IPS-15b (cell line): ENCODE measurements around the gene FCHO2.
"Not testable (repeated sequence)": the region's sequence is repeated elsewhere in the genome, so short reads cannot be mapped to it uniquely, and the experiment has no call there.

Experiments
- H3K27me3 ChIP-seq: one replicate; pipeline ENCODE4 v1.6.1; 2013; ENCODE audit warnings: low read length; ENCODE audit not compliant: control insufficient read depth, insufficient read depth
- H3K36me3 ChIP-seq: one replicate; pipeline ENCODE4 v1.6.1; 2013; ENCODE audit warnings: low read length; ENCODE audit not compliant: control insufficient read depth, insufficient read depth
- H3K4me1 ChIP-seq: one replicate; pipeline ENCODE4 v1.6.1; 2013; ENCODE audit warnings: mild to moderate bottlenecking, low read length; ENCODE audit not compliant: control insufficient read depth, insufficient read depth
- H3K4me3 ChIP-seq: one replicate; pipeline ENCODE4 v1.5.1; 2013; ENCODE audit warnings: low read depth, low read length
- H3K9ac ChIP-seq: one replicate; pipeline ENCODE4 v1.6.1; 2013; ENCODE audit warnings: low read depth, mild to moderate bottlenecking, low read length
- H3K9me3 ChIP-seq: one replicate; pipeline ENCODE4 v1.6.1; 2013; ENCODE audit warnings: mild to moderate bottlenecking, low read length; ENCODE audit not compliant: control insufficient read depth, insufficient read depth

The FCHO2 gene

GRCh38 chr5:72957337-72957736, 1.5 kb downstream of the FCHO2 start:
- Histone ChIP-seq H3K27me3 (no peaks in the 10 kb centered on the region), H3K4me3 (peak overlapping the region; percentile 85), H3K36me3 (no peaks in the 10 kb centered on the region), H3K4me1 (peaks cover 18% of the 10 kb centered on the region), H3K9me3 (no peaks in the 10 kb centered on the region), H3K9ac (no peak overlapping the region)

DNA sequence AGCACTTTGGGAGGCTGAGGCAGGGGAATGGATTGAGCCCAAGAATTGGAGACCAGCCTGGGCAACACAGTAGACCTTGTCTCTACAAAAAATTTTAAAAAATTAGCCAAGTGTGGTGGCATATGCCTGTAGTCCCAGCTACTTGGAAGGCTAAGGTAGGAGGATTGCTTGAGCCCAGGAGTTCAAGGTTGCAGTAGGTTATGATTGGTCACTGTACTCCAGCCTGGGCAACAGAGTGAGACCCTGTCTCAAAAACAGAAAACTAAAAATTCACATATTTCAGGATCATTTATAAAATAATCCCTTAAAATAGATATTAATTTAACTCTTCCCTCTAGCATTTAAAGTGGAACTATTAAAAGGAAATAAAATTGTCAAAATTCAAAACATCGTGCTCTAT, 3.4 kb downstream of the FCHO2 start:
- Histone ChIP-seq H3K36me3 (no peaks in the 10 kb centered on the region), H3K9ac (no peak overlapping the region), H3K4me3 (no peak overlapping the region), H3K27me3 (no peaks in the 10 kb centered on the region), H3K4me1 (peaks cover 13% of the 10 kb centered on the region), H3K9me3 (no peaks in the 10 kb centered on the region)

DNA sequence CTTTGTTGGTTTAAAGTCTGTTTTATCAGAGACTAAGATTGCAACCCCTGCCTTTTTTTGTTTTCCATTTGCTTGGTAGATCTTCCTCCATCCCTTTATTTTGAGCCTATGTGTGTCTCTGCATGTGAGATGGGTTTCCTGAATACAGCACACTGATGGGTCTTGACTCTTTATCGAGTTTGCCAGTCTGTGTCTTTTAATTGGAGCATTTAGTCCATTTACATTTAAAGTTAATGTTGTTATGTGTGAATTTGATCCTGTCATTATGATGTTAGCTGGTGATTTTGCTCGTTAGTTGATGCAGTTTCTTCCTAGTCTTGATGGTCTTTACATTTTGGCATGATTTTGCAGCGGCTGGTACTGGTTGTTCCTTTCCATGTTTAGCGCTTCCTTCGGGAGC, 18.6 kb downstream of the FCHO2 start:
- H3K27me3 ChIP-seq, H3K9me3 ChIP-seq, H3K4me3 ChIP-seq, H3K36me3 ChIP-seq, H3K4me1 ChIP-seq, H3K9ac ChIP-seq: not testable (repeated sequence)

- H3K36me3 ChIP-seq, H3K27me3 ChIP-seq, H3K4me1 ChIP-seq: not testable (repeated sequence)
These were observed 21.0 kb downstream of the FCHO2 start for GRCh38 chr5:72976810-72977209.

GRCh38 chr5:72985719-72986118, 29.9 kb downstream of the FCHO2 start:
- Histone ChIP-seq H3K27me3 (no peaks in the 10 kb centered on the region), H3K36me3 (no peaks in the 10 kb centered on the region), H3K9me3 (no peaks in the 10 kb centered on the region), H3K4me3 (no peak overlapping the region), H3K9ac (no peak overlapping the region), H3K4me1 (no peaks in the 10 kb centered on the region)

More at GRCh38 chr5:72976810-72977209, 21.0 kb downstream of the FCHO2 start:
- H3K9ac ChIP-seq, H3K9me3 ChIP-seq, H3K4me3 ChIP-seq: not testable (repeated sequence)

DNA sequence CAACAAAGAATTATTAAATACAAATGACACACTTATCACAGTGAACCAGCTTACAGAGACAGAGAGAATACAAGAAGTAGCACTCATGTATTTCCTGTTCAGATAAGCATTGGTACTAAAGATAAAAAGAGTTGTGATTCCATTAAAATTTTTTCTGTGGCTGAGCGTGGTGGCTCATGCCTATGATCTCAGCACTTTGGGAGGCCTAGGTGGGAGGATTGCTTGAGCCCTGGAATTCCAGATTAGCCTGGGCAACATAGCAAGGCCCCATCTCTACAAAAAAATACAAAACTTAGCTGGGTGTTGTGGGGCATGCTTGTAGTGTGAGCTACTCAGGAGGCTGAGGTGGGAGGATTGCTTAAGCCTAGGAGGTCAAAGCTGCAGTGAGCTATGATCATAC, 32.9 kb downstream of the FCHO2 start:
- no peaks in the 10 kb centered on the region for H3K27me3 ChIP-seq
- no peaks in the 10 kb centered on the region for H3K36me3 ChIP-seq

DNA sequence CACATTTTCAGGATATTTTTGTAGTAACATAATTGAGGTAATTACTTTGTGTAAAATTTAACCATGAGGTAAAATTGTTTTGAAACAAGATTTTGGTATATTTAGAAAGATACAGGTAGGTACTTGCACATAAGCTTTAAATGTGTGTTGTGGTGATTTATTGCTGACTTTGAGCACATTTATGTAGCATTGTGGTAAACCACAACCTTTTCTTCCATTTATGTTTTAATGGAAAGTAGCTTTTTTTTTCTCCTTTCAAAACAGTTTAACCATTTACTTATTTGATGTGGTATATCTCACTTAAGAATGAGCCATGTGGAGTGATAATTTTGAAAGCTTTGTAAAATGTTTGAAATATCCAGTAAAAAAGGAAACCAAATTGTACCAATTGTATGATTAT, 35.6 kb downstream of the FCHO2 start:
- H3K36me3 ChIP-seq: no peaks in the 10 kb centered on the region
- H3K4me3 ChIP-seq: no peak overlapping the region
- H3K9ac ChIP-seq: no peak overlapping the region
- H3K27me3 ChIP-seq: no peaks in the 10 kb centered on the region
- H3K4me1 ChIP-seq: no peaks in the 10 kb centered on the region
- H3K9me3 ChIP-seq: no peaks in the 10 kb centered on the region

More for the DNA sequence above, 32.9 kb downstream of the FCHO2 start:
- Histone ChIP-seq H3K9ac (no peak overlapping the region), H3K4me3 (no peak overlapping the region), H3K4me1 (no peaks in the 10 kb centered on the region), H3K9me3 (no peaks in the 10 kb centered on the region)

DNA sequence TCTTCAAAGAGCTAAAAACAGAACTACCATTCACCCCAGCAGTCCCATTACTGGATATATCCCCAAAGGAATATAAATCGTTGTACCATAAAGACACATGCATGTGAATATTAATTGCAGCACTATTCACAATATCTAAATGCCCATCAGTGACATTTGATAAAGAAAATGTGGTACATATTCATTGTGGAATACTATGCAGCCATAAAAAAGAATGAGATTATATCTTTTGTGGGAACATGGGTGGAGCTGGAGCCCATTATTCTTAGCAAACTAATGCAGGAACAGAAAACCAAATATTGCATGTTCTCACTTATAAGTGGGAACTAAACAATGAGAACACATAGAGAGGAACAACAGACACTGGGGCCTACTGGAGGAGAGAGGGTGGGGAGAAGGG, 38.7 kb downstream of the FCHO2 start:
- H3K9ac ChIP-seq: no peak overlapping the region
- H3K4me3 ChIP-seq: no peak overlapping the region
- H3K27me3 ChIP-seq: no peaks in the 10 kb centered on the region
- no peaks in the 10 kb centered on the region for H3K9me3 ChIP-seq
- H3K36me3 ChIP-seq: no peaks in the 10 kb centered on the region
- H3K4me1 ChIP-seq: no peaks in the 10 kb centered on the region

GRCh38 chr5:72996632-72997031, 40.8 kb downstream of the FCHO2 start:
- H3K36me3 ChIP-seq: no peaks in the 10 kb centered on the region
- H3K9ac ChIP-seq: no peak overlapping the region
- H3K4me3 ChIP-seq: no peak overlapping the region

DNA sequence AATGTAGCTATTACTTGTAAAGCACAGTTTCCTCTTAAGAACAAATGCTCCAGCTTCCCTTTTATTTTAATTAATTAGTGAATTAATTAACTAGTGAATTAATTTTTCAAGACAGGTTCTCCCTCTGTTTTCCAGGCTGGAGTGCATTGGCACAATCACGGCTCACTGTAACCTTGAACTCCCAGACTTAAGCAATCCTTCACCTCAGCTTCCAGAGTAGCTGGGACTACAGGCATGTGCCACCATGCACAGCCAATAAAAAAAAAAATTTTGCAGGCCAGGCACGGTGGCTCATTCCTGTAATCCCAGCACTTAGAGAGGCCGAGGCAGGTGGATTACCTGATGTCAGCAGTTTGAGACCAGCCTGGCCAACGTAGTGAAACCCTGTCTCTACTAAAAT, 44.1 kb downstream of the FCHO2 start:
- no peaks in the 10 kb centered on the region for H3K4me1 ChIP-seq
- no peak overlapping the region for H3K9ac ChIP-seq
- no peaks in the 10 kb centered on the region for H3K27me3 ChIP-seq
- no peaks in the 10 kb centered on the region for H3K9me3 ChIP-seq
- H3K36me3 ChIP-seq: no peaks in the 10 kb centered on the region
- H3K4me3 ChIP-seq: no peak overlapping the region

More at GRCh38 chr5:72996632-72997031, 40.8 kb downstream of the FCHO2 start:
- no peaks in the 10 kb centered on the region for H3K9me3 ChIP-seq
- no peaks in the 10 kb centered on the region for H3K27me3 ChIP-seq
- no peaks in the 10 kb centered on the region for H3K4me1 ChIP-seq

DNA sequence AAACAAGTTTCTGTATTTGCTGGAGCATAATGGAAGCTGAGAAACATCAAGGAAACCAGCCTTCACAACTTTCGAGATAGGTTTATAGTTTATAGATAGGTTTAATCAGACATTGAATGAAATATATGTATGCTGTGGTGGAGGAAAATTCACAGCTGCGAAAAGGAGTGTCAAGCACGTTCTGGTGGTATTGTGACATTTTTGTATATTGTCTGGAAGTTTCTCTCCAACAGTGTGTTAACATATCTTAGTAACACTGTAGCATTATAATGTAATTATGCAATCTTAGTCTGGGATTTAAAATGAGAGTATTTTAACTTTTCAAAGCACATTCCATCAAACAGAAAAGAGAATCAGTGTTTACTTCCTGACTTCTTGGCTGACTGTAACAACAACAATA, 50.0 kb downstream of the FCHO2 start:
- Histone ChIP-seq H3K9ac (no peak overlapping the region), H3K4me1 (no peaks in the 10 kb centered on the region), H3K4me3 (no peak overlapping the region), H3K36me3 (no peaks in the 10 kb centered on the region), H3K9me3 (no peaks in the 10 kb centered on the region), H3K27me3 (no peaks in the 10 kb centered on the region)

DNA sequence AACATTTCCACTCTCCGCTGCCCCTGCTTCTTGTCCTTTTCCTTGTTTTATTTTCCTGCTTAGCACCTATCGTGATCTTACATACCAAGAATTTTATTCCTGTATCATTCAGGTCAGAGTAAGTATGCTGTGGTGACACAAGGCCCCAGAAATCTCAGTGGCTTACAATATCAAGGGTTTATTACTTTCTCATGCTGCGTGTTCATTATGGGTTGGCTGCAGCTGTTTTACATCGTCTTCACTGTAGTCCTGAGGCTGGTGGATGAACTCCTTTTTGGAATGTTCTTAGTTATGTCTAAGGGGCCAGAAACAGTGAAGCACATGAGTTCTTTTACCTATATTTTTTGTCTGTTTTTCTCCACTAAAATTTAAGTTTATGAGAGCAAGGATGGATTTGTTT, 51.2 kb downstream of the FCHO2 start:
- H3K4me3 ChIP-seq: no peak overlapping the region
- no peak overlapping the region for H3K9ac ChIP-seq
- no peaks in the 10 kb centered on the region for H3K4me1 ChIP-seq
- H3K27me3 ChIP-seq: no peaks in the 10 kb centered on the region
- no peaks in the 10 kb centered on the region for H3K9me3 ChIP-seq
- no peaks in the 10 kb centered on the region for H3K36me3 ChIP-seq

- no peaks in the 10 kb centered on the region for H3K9me3 ChIP-seq
- no peaks in the 10 kb centered on the region for H3K4me1 ChIP-seq
- H3K27me3 ChIP-seq: no peaks in the 10 kb centered on the region
- no peaks in the 10 kb centered on the region for H3K36me3 ChIP-seq
- no peak overlapping the region for H3K4me3 ChIP-seq
- H3K9ac ChIP-seq: peak overlapping the region; percentile 12
These were observed 53.0 kb downstream of the FCHO2 start for GRCh38 chr5:73008831-73009230.
